Activated CD4-positive, alpha-beta T cell treated with anti-CD3 and anti-CD28 coated beads, Interleukin-2, amount 50 U/mL, for 24 hours (primary cell): Measurements from ENCODE around the gene ASAH2B.
"Not testable (repeated sequence)": the region's sequence is repeated elsewhere in the genome, so short reads cannot be mapped to it uniquely, and the experiment has no call there.

Experiments
- DNase-seq, 2 donors: peaks; one replicate each; pipeline ENCODE4 v3.0.0-alpha.2; 2020; ENCODE audit warnings: low read depth in 1 of 2, low spot score in 1 of 2

The ASAH2B gene

DNA sequence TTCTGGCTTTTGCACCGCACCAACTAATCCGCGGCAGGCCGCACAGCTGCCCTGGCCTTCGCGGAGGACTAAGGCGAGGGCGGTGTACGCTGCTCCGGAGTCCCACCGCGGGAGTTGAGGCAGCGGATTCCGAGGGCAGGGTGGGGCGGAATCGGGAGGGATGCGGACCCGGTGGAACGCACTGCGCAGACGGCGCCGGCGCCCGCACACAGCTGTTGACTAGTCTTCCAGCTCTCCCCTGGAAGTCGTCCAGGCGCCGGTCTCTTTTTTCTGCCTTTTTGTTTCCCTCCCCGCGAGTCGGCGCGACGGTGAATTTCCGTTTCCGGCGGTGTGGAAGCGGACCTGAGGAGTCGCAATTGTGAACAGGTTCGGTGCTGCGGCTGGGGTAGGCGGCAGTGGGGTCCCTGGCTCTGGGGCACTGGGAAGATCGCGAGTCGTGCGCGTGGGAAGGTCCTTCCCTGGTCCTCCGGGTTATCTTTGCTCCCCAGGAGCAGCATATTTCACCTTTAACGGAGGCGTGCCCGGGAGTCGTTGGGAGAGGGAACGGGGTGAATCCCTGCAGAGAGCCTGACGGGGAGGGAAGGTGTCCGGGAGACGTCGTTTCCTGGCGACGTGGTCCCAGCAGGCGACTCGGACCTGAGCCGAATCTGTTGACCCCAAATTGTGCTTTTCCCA lies at the start of gene ASAH2B:
Gene ASAH2B (plus strand): TSS at position 319 of the 675 bp plus-strand sequence. CDS start 5,195 bp downstream, outside the sequence.
- DNase-seq, result peak; percentile 68 to 81

GRCh38 chr10:50697819-50698218 lies 41.9 kb upstream of the ASAH2B start:
- not testable (repeated sequence) for DNase-seq

DNA sequence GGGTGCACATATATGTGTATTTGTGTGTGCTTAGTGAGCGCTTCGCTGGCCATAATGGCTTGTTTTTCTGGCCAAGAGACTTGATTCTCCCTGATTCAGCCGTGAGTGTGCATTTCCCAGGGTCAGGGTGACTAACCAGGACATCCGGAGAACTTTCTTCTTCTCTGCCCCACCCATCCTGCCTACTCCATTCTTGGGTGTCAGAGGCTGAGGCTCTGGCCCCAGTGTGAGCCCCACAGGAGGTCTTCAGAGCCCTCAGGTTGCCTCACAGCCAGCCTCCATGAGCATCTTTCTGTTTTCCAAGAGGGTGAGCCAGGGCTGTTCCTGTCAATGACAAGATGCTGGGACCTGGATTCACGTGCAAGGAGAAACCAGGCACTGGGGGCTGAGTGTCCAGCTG lies 37.8 kb upstream of the ASAH2B start:
- not testable (repeated sequence) for DNase-seq

DNA sequence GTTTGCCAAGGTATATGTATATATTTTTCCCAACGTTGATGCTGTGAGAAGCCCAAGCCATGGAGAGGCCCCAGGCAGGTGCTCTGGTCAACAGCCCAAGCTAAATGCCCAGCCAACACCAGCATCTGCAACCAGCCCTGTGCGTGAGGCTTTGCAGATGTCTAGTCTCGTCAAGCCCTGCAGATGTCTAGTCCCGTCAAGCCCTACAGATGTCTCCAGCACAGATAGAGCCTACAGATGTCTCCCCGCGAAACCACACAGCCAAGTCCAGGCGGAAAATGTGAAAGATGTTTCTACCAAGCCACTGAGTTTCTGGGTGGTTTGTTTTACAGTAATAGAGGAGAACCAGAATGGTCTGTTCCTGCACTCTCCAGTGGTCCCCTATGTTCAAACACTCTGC lies 36.7 kb upstream of the ASAH2B start:
- DNase-seq, result not testable (repeated sequence)

GRCh38 chr10:50704436-50705079 lies 35.2 kb upstream of the ASAH2B start:
- not testable (repeated sequence) for DNase-seq

DNA sequence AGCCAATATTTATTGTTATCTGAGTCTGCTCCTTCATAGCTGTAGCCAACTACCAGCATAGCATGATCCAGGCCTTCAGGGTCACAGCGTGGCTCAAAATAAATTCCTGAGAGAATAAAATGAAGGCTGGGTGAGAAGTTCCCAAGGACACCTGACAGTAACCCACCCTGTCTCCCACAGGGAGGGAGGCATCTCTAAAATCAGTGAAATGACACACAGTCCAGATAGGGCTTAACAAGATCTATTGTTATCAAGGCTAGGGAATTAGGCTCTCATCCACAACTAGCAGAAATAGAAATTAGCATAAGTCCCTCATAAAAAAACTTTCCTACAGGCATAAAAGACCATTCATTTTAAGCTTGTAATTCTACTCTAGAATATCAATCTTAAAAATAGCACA lies 33.7 kb upstream of the ASAH2B start:
- not testable (repeated sequence) for DNase-seq

GRCh38 chr10:50710241-50710640 lies 29.5 kb upstream of the ASAH2B start:
- not testable (repeated sequence) for DNase-seq

DNA sequence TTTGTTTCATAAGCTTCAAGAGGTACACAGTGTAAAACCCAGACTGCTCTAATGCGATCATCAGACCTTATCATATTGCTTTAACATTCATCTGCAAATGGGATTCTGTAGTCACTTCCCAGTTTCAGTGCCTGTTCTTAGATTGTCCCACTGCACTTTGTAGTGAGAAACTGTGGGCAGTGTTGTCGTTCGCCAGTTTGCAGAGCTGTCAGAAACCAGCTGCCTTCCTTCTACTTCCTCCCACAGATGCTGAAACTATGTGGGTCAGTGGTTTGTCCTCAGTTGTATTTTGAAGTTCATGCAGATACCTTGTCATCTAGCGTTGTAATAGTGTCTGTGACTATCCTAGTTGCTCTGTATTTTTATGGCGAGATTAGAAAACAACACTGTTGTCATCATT lies 15.9 kb upstream of the ASAH2B start:
- not testable (repeated sequence) for DNase-seq

DNA sequence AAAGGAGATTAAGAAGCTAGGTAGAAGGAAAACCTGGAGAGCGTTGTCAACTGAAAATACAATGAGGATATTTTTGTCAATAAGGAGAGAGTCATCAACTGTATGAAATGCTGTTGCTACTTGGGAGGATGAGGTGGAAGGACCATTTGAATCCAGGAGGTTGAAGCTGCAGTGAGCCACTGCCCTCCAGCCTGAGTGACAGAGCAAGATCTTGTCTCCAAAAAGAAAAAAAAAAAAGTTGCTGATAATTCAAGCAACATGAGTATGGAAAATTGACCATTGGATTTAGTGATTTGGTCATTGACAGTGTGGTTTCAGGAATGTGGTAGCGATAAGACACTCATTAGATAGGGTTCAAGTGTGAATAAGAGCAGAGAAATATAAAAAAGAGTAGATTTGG lies 11.6 kb upstream of the ASAH2B start:
- DNase-seq, result not testable (repeated sequence)

DNA sequence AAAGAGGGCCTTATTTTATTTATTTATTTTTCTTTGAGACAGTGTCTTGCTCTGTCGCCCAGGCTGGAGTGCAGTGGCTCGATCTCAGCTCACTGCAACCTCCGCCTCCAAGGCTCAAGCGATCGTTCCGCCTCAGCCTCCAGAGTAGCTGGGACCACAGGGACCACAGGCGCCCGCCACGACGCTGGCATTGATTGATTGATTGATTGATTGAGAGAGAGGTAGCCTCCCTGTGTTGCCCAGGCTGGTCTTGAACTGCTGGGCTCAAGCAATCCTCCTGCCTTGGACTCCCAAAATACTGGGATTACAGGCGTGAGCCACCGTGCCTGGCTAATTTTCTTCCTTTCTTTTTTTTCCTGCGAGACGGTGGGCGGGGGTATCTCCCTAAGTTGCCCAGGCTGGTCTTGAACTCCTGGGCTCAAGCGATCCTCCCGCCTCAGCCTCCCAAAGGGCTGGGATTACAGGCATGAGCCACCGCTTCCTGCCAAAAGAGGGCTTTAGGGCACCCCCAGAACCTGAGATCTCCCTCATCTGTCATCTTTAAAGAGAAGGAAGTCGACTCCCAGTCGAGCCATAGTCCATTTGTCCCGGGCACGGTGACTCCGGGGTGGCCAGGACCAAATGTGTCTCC lies 634 bp upstream of the ASAH2B start:
- DNase-seq, result not testable (repeated sequence)

DNA sequence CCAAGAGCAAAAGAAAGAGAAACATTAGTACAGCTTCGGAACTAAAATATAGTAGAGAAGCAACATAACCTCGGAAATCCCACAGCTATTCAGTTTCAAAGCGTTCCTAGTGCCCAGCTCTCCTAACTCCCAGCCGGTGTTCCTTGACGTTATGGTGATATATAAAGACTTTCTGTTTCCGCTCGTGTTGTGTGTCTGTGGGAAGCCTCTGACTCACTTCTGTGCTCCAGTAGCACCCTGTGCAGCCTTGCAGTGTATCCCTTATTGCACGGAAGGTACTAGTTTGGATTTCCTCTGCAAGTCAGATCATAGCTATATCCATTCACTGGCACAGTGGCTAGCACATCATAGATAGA lies 535 bp downstream of the ASAH2B start:
- DNase-seq, result peak in 1 of 2 donors; percentile 29

- DNase-seq, result not testable (repeated sequence)
Measured at GRCh38 chr10:50742820-50743219, 3.1 kb downstream of the ASAH2B start.

- DNase-seq, result not testable (repeated sequence)
Measured at GRCh38 chr10:50766774-50767513, 27.2 kb downstream of the ASAH2B start.

DNA sequence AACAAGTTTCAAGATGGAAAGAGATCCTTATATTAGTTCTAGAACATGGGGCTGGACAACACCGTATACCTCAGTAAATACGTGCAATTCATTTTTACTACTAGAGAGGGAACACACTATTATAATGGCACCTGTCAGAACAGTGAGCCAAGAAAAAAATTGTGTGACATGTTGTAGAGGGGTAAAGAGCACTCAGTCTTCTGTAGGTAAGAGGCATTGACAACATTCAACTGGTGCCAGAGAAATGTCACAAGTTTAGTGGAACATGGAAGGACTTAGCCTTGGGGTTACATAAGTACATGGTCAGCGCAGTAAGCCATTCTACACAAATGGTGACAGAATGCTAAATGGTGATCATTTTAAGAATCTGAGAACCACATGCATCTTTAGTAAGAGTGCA lies 32.3 kb downstream of the ASAH2B start:
- not testable (repeated sequence) for DNase-seq

DNA sequence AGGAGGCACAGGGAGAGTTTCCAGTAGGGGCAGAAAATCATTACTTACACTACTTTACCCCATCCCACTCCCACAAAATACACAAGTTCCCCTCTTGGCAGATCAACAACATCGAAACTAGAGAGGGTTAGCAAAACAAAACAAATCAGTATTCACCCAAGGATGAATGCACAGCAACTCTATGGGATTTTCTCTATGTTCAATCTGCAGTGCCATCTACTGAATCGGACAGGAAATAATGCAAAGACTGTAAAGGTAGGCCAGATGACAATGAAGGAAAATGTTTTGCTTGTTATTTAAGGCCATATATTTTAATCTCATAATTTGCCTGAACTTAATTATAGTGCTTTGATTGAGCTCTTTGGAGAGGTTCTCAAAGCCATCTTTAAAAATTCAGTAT lies 35.1 kb downstream of the ASAH2B start:
- DNase-seq, result not testable (repeated sequence)

- not testable (repeated sequence) for DNase-seq
Measured at GRCh38 chr10:50780036-50780435, 40.3 kb downstream of the ASAH2B start.

- not testable (repeated sequence) for DNase-seq
Measured at GRCh38 chr10:50782017-50782416, 42.3 kb downstream of the ASAH2B start.

DNA sequence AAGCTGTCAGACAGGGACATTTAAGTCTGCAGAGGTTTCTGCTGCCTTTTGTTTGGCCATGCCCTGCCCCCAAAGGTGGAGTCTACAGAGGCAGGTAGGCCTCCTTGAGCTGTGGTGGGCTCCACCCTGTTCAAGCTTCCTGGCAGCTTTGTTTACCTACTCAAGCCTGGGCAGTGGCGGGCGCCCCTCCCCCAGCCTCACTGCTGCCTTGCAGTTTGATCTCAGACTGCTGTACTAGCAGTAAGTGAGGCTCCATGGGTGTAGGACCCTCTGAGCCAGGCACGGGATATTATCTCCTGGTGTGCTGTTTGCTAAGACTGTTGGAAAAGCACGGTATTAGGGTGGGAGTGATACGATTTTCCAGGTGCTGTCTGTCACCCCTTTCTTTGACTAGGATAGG lies 48.2 kb downstream of the ASAH2B start:
- DNase-seq, result not testable (repeated sequence)

DNA sequence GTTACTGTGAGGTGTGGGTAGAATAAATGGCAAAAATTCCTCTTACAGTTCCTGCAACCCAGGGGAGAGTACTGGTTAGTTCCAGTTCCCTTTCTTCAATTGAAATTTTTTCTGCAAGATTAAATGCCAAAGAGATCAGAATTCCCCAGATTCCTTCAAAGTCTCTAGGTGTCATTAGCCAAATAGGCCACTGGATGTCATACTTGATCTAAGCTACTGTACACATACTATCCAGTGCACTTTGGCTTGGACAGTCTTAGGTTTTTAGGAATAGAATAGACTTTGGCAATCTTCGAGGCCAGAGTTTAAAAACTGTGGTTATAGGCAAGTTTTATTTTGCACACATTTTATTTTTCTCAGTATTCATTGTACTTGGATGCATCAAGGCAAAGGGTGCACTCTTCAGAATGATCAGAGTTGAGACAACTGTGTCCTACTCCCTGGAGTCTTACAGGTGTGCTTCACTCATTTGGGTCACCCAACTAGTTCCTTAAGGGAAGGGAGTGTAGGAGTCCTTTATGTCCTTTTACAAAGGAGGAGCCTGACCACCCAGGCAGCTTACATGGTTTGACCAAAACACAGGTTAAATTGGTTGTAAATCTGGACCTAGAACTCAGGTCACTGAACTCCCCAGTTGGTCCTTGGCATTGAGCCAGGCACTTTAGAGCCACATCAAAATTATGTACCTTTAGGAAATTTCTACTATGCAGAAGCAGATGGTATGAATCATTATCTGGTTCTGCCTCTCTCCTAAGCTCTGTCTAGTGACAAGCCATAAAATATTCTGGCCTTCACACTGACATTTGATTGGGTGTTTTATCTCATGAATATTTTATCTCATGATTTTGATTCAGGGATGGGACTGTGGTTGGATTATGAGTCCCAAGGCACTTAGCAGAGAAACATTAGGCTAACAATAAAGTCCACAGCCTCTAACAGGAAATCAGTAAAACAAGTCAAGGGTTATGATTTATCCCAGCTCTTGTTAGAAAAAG lies 49.5 kb downstream of the ASAH2B start:
- DNase-seq, result no peak

DNA sequence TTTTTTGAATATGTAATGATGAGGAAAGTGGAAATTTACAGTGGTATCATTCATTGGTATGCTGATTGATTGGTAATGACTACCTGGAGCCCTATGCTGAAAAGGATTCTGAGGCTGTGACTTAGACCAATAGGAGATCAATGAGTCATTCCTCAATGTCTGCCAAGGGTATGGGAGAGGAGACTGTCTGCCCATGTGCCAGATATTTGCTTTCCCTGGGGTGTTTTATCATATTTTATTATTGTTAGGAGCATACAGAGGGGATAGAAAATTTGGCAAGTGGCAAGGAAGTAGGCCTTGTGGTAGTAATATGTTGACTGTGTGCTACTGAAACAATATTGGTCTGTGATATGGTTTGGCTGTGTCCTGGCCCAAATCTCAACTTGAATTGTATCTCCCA lies 54.8 kb downstream of the ASAH2B start:
- DNase-seq, result no peak
